Sigmoid colon (tissue), 3 donors: ENCODE data around the gene TGFBR2.

Source experiments
- POLR2A ChIP-seq, 2 donors: fragments of 450-650 bp; IDR thresholded peaks; one replicate each; pipeline ENCODE4 v1.6.1; 2016; ENCODE audit warnings: antibody characterized with exemption in 2 of 2, mild to moderate bottlenecking in 2 of 2, moderate library complexity in 2 of 2
- TF ChIP-seq, protein P1 (sequence below), 4 experiments: fragments of 450-650 bp in 3 of 4; fragments of 200-600 bp in 1 of 4; IDR thresholded peaks; one replicate each; pipeline ENCODE4 v1.5.1; 2016 to 2019; ENCODE audit warnings: antibody characterized with exemption in 4 of 4, mild to moderate bottlenecking in 3 of 4, moderate library complexity in 2 of 4

DNA sequence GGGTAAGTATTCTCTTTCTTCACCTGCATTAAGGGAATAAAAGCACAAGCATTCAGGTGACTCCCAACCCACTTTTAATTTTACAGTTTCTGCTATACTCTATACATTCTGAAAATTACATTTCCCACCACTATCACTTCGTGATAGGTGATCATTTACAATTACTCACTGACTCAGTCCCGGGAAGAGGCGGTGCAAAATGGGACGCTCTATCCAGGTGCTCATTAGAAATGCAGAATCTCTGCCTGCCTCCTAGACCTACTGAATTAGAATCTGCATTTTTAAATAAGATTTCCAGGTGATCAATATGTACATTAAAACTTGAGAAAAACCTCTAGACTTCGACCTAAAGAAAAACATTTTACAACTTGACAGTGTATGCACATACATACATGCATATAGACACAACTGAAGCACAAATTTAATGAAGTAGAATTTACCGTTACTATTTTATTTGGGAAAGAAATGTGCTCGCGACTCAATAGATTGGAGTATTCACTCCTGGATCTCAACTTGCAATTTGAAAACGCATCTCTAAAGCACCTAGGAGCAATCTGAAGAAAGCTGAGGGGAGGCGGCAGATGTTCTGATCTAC is 598 bp upstream of the TGFBR2 start:
- no peak for TF ChIP-seq POLR2A (IDR thresholded peaks at IDR 0.05)
- TF ChIP-seq, protein P1, sequence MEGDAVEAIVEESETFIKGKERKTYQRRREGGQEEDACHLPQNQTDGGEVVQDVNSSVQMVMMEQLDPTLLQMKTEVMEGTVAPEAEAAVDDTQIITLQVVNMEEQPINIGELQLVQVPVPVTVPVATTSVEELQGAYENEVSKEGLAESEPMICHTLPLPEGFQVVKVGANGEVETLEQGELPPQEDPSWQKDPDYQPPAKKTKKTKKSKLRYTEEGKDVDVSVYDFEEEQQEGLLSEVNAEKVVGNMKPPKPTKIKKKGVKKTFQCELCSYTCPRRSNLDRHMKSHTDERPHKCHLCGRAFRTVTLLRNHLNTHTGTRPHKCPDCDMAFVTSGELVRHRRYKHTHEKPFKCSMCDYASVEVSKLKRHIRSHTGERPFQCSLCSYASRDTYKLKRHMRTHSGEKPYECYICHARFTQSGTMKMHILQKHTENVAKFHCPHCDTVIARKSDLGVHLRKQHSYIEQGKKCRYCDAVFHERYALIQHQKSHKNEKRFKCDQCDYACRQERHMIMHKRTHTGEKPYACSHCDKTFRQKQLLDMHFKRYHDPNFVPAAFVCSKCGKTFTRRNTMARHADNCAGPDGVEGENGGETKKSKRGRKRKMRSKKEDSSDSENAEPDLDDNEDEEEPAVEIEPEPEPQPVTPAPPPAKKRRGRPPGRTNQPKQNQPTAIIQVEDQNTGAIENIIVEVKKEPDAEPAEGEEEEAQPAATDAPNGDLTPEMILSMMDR (IDR thresholded peaks at IDR 0.05), result no peak
